GM23338 (cell line): ENCODE data around the gene NUAK2. TPM values are rescaled to one million over a fixed set of nuclear protein-coding genes. Genes with fewer than 3 reads are reported as not detected.

ENCODE experiments used
- EZH2 ChIP-seq: fragments of 200-600 bp; sonication (generic); IDR thresholded peaks from one replicate; pipeline ENCODE4 v1.8.0; 2017; ENCODE audit warnings: antibody characterized with exemption, mild to moderate bottlenecking, low read depth; ENCODE audit not compliant: unreplicated experiment
- POLR2AphosphoS5 ChIP-seq: IDR thresholded peaks from 2 replicates; pipeline ENCODE4 v1.6.1; 2016; ENCODE audit warnings: antibody characterized with exemption, low read depth
- ZNF331 ChIP-seq: fragments of 250-450 bp; sonication (Bioruptor Pico); IDR thresholded peaks from 2 replicates; pipeline ENCODE4 v1.5.0; 2020; ENCODE audit warnings: low read depth, mild to moderate bottlenecking, moderate library complexity
- polyA plus RNA-seq: library from polyadenylated mRNA; unstranded; fragments of >200 nt; fragmentation: Nextera tagmentation; extraction: Ambion mirVana; gene quantifications from 2 replicates; pipeline ENCODE4 v1.2.1, GENCODE V29; 2016
- total RNA-seq: library from RNA; depleted of rRNA; stranded (reverse); fragments of >200 nt; shearing (Covaris generic); gene quantifications from 2 replicates; pipeline ENCODE4 v1.2.3, GENCODE V29; 2014
- TF ChIP-seq, protein P1 (sequence below): fragments of 250-450 bp; sonication (Bioruptor Pico); IDR thresholded peaks from 2 replicates; pipeline ENCODE4 v1.5.0; 2020; ENCODE audit warnings: mild to moderate bottlenecking, moderate library complexity
- TF ChIP-seq, protein P2 (sequence below): IDR thresholded peaks from one replicate; pipeline ENCODE4 v1.6.1; 2018; ENCODE audit warnings: antibody characterized with exemption; ENCODE audit not compliant: unreplicated experiment

Gene NUAK2
- total and polyA plus RNA-seq, 2 experiments from 2014 or later, result 7.8 to 15.3 TPM

DNA sequence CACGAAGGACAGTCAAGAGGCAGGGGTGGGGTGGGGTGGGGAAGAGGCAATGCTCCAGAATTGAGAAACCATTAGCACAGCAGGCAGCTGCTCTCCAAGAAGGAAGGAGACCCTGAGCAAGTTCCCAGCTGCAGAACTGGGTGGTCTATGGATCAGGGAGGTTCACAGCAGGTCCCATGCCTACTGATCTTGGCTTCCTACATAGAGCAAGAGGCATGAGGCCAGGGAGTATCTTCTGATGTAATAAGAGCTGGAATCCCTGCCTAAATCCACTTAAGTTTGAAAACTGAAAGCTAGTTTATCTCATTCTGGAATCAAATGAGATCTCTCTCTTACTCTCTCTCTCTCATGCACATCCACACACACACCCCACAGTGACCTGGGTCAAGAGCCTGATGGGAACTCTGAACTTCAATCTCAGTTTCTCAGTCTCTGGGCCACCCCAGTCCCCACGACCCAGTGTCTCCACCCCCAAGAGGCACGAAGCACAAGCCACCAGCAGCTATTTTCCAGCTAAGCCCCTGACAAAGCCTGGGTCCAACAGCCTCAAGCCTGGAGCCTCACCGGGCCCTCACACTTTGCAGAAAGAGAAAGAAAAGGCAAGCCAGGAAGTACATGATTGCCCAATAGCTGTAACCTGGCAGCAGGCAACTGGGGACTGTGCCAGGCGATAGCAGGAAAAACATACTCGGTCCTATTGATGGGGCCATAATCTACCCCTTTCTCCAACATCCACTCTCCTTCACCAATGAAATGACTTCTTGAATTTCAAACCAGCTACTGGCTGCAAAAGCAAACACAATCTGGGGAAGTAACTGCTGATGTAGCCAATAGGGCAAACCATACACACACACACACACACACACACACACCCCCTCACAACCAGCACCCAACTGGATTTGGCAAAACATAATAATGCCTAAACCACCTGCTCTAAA, 2.2 kb downstream of the NUAK2 start (continued):
- TF ChIP-seq, protein P1, sequence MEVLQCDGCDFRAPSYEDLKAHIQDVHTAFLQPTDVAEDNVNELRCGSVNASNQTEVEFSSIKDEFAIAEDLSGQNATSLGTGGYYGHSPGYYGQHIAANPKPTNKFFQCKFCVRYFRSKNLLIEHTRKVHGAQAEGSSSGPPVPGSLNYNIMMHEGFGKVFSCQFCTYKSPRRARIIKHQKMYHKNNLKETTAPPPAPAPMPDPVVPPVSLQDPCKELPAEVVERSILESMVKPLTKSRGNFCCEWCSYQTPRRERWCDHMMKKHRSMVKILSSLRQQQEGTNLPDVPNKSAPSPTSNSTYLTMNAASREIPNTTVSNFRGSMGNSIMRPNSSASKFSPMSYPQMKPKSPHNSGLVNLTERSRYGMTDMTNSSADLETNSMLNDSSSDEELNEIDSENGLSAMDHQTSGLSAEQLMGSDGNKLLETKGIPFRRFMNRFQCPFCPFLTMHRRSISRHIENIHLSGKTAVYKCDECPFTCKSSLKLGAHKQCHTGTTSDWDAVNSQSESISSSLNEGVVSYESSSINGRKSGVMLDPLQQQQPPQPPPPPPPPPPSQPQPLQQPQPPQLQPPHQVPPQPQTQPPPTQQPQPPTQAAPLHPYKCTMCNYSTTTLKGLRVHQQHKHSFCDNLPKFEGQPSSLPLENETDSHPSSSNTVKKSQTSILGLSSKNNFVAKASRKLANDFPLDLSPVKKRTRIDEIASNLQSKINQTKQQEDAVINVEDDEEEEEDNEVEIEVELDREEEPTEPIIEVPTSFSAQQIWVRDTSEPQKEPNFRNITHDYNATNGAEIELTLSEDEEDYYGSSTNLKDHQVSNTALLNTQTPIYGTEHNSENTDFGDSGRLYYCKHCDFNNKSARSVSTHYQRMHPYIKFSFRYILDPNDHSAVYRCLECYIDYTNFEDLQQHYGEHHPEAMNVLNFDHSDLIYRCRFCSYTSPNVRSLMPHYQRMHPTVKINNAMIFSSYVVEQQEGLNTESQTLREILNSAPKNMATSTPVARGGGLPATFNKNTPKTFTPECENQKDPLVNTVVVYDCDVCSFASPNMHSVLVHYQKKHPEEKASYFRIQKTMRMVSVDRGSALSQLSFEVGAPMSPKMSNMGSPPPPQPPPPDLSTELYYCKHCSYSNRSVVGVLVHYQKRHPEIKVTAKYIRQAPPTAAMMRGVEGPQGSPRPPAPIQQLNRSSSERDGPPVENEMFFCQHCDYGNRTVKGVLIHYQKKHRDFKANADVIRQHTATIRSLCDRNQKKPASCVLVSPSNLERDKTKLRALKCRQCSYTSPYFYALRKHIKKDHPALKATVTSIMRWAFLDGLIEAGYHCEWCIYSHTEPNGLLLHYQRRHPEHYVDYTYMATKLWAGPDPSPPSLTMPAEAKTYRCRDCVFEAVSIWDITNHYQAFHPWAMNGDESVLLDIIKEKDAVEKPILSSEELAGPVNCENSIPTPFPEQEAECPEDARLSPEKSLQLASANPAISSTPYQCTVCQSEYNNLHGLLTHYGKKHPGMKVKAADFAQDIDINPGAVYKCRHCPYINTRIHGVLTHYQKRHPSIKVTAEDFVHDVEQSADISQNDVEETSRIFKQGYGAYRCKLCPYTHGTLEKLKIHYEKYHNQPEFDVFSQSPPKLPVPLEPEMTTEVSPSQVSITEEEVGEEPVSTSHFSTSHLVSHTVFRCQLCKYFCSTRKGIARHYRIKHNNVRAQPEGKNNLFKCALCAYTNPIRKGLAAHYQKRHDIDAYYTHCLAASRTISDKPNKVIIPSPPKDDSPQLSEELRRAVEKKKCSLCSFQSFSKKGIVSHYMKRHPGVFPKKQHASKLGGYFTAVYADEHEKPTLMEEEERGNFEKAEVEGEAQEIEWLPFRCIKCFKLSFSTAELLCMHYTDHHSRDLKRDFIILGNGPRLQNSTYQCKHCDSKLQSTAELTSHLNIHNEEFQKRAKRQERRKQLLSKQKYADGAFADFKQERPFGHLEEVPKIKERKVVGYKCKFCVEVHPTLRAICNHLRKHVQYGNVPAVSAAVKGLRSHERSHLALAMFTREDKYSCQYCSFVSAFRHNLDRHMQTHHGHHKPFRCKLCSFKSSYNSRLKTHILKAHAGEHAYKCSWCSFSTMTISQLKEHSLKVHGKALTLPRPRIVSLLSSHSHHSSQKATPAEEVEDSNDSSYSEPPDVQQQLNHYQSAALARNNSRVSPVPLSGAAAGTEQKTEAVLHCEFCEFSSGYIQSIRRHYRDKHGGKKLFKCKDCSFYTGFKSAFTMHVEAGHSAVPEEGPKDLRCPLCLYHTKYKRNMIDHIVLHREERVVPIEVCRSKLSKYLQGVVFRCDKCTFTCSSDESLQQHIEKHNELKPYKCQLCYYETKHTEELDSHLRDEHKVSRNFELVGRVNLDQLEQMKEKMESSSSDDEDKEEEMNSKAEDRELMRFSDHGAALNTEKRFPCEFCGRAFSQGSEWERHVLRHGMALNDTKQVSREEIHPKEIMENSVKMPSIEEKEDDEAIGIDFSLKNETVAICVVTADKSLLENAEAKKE (CRISPR knock-in tag), result no peak
- TF ChIP-seq, protein P2, sequence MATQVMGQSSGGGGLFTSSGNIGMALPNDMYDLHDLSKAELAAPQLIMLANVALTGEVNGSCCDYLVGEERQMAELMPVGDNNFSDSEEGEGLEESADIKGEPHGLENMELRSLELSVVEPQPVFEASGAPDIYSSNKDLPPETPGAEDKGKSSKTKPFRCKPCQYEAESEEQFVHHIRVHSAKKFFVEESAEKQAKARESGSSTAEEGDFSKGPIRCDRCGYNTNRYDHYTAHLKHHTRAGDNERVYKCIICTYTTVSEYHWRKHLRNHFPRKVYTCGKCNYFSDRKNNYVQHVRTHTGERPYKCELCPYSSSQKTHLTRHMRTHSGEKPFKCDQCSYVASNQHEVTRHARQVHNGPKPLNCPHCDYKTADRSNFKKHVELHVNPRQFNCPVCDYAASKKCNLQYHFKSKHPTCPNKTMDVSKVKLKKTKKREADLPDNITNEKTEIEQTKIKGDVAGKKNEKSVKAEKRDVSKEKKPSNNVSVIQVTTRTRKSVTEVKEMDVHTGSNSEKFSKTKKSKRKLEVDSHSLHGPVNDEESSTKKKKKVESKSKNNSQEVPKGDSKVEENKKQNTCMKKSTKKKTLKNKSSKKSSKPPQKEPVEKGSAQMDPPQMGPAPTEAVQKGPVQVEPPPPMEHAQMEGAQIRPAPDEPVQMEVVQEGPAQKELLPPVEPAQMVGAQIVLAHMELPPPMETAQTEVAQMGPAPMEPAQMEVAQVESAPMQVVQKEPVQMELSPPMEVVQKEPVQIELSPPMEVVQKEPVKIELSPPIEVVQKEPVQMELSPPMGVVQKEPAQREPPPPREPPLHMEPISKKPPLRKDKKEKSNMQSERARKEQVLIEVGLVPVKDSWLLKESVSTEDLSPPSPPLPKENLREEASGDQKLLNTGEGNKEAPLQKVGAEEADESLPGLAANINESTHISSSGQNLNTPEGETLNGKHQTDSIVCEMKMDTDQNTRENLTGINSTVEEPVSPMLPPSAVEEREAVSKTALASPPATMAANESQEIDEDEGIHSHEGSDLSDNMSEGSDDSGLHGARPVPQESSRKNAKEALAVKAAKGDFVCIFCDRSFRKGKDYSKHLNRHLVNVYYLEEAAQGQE, result no peak
- TF ChIP-seq ZNF331 (no peak), POLR2AphosphoS5 (no peak), EZH2 (no peak)
